ENCODE results near the gene LMX1B.

Gene LMX1B

DNA sequence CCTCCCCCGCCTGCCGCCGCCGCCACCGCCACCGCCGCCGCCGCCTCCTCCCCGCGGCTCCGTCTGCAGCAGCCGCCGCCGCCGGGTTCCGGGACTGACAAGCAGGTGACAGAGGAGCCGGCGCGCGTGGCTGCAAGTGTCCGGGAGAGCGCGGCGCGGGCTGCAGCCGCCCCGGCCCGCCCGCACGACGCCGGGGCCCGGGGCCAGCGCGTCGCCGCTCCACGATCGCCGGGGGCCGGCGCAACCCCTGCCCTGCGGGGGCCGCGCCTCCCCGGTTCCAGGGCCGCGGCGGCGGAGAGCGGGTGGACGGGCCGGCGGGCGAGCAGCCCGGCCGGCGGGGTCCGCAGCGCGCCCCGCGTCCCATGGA, 343 bp downstream of the LMX1B start:
- Histone ChIP-seq H3K27me3 (ENCODE audit: low read length) (no peaks in the 10 kb centered on the region), H3K4me2 (ENCODE audit: low read depth, low read length, poor library complexity, severe bottlenecking) (no peak overlapping the region), H4K20me1 (ENCODE audit: low read depth, low read length) (no peaks in the 10 kb centered on the region)

DNA sequence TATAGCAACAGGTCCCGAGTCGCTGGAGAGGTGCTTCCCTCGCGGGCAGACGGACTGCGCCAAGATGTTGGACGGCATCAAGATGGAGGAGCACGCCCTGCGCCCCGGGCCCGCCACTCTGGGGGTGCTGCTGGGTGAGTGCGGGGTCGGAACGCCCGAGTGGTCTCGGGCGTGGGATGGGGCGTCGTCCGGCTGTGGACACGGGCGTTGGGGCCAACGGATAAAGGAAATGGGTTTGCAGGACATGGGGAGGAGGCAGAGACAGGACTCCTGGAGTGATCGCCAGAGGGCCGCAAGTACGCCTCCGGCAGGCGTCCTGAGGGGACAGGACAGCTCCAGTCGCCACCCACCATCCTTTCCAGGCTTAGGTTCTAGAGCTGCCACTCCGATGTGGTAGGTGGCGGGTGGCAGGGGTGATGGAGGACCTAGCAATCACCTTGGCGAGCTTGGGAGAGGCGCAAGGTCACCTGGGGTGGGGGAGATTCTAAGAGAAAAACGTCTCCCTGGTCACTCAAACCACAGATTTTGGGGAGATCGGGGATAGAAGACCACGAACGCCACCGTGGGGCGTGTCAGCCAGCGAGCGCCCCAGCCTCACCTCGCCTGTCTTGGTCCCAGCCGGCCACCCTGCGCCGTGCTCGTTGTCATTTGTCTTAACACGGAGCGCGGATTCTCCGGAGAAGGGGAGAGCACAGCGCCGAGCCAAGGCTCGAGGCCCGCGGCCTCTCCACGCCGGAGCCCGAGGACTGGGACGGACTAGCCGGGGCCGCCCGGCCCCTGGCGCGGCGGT, 922 bp downstream of the LMX1B start:
- no peak overlapping the region for H3K4me3 ChIP-seq (ENCODE audit: insufficient read depth, low read length, poor library complexity, severe bottlenecking)
- no peaks in the 10 kb centered on the region for H3F3A ChIP-seq (ENCODE audit: insufficient read depth)
- H3K27ac ChIP-seq (ENCODE audit: low read depth, low read length) = no peak overlapping the region
- H3K4me2 ChIP-seq (ENCODE audit: low read depth, low read length, poor library complexity, severe bottlenecking) = no peak overlapping the region
- no peaks in the 10 kb centered on the region for H3K27me3 ChIP-seq (ENCODE audit: low read length)
- no peaks in the 10 kb centered on the region for H4K20me1 ChIP-seq (ENCODE audit: low read depth, low read length)
- no peaks in the 10 kb centered on the region for H3K36me3 ChIP-seq (ENCODE audit: low read length)
- H3K9me2 ChIP-seq (replicated peaks; ENCODE audit: insufficient read depth, low read length) = no peaks in the 10 kb centered on the region
- TF ChIP-seq EZH2phosphoT487 (conservative IDR thresholded peaks at IDR 0.05; ENCODE audit: low read length) = no peak
- TF ChIP-seq, protein P1, sequence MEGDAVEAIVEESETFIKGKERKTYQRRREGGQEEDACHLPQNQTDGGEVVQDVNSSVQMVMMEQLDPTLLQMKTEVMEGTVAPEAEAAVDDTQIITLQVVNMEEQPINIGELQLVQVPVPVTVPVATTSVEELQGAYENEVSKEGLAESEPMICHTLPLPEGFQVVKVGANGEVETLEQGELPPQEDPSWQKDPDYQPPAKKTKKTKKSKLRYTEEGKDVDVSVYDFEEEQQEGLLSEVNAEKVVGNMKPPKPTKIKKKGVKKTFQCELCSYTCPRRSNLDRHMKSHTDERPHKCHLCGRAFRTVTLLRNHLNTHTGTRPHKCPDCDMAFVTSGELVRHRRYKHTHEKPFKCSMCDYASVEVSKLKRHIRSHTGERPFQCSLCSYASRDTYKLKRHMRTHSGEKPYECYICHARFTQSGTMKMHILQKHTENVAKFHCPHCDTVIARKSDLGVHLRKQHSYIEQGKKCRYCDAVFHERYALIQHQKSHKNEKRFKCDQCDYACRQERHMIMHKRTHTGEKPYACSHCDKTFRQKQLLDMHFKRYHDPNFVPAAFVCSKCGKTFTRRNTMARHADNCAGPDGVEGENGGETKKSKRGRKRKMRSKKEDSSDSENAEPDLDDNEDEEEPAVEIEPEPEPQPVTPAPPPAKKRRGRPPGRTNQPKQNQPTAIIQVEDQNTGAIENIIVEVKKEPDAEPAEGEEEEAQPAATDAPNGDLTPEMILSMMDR (IDR thresholded peaks at IDR 0.05; ENCODE audit: insufficient read depth, low read length, poor library complexity, severe bottlenecking) = no peak
- H3K79me2 ChIP-seq (ENCODE audit: insufficient read depth, low read length) = no peaks in the 10 kb centered on the region
- H3K9me3 ChIP-seq (ENCODE audit: insufficient read depth, low read length) = no peaks in the 10 kb centered on the region
- H2AFZ ChIP-seq (ENCODE audit: low read depth, low read length, severe bottlenecking) = no peak overlapping the region
- H3K9ac ChIP-seq (ENCODE audit: low read length) = no peak overlapping the region

More for the DNA sequence above, 343 bp downstream of the LMX1B start:
- Histone ChIP-seq H3K27ac (ENCODE audit: low read depth, low read length) (no peak overlapping the region), H3K36me3 (ENCODE audit: low read length) (no peaks in the 10 kb centered on the region), H3K9me3 (ENCODE audit: insufficient read depth, low read length) (no peaks in the 10 kb centered on the region), H3K9ac (ENCODE audit: low read length) (no peak overlapping the region), H3F3A (ENCODE audit: insufficient read depth) (no peaks in the 10 kb centered on the region), H2AFZ (ENCODE audit: low read depth, low read length, severe bottlenecking) (no peak overlapping the region), H3K4me3 (ENCODE audit: insufficient read depth, low read length, poor library complexity, severe bottlenecking) (no peak overlapping the region), H3K9me2 (replicated peaks; ENCODE audit: insufficient read depth, low read length) (no peaks in the 10 kb centered on the region), H3K79me2 (ENCODE audit: insufficient read depth, low read length) (no peaks in the 10 kb centered on the region)
- no peak for TF ChIP-seq EZH2phosphoT487 (conservative IDR thresholded peaks at IDR 0.05; ENCODE audit: low read length)
- TF ChIP-seq, protein P1 (IDR thresholded peaks at IDR 0.05; ENCODE audit: insufficient read depth, low read length, poor library complexity, severe bottlenecking) = no peak

DNA sequence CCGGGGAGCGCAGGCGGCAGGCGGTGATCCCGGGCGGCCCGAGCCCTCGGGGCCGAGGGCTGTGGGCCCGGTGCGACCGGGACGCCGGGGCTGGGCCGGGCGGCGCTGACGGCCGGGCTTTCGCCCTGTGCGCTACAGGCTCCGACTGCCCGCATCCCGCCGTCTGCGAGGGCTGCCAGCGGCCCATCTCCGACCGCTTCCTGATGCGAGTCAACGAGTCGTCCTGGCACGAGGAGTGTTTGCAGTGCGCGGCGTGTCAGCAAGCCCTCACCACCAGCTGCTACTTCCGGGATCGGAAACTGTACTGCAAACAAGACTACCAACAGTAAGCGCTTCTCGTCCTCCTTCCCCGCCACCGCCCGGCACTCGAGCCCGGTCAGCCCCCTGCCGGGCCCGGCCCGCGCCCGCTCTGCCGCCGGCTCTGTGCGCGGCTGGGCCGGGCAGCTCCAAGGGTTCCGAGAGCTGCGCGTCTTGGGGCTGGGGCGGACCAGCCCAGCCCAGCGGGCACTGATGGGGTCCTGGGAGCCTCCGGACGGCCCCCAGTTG, 1.6 kb downstream of the LMX1B start:
- H2AFZ ChIP-seq (ENCODE audit: low read depth, low read length, severe bottlenecking) = no peak overlapping the region
- H3F3A ChIP-seq (ENCODE audit: insufficient read depth) = no peaks in the 10 kb centered on the region
- no peaks in the 10 kb centered on the region for H3K9me2 ChIP-seq (replicated peaks; ENCODE audit: insufficient read depth, low read length)
- H3K36me3 ChIP-seq (ENCODE audit: low read length) = no peaks in the 10 kb centered on the region
- TF ChIP-seq, protein P1 (IDR thresholded peaks at IDR 0.05; ENCODE audit: insufficient read depth, low read length, poor library complexity, severe bottlenecking) = no peak
- TF ChIP-seq EZH2phosphoT487 (conservative IDR thresholded peaks at IDR 0.05; ENCODE audit: low read length) = no peak
- H3K9ac ChIP-seq (ENCODE audit: low read length) = no peak overlapping the region
- no peaks in the 10 kb centered on the region for H3K79me2 ChIP-seq (ENCODE audit: insufficient read depth, low read length)
- H4K20me1 ChIP-seq (ENCODE audit: low read depth, low read length) = no peaks in the 10 kb centered on the region
- H3K4me3 ChIP-seq (ENCODE audit: insufficient read depth, low read length, poor library complexity, severe bottlenecking) = no peak overlapping the region
- H3K9me3 ChIP-seq (ENCODE audit: insufficient read depth, low read length) = no peaks in the 10 kb centered on the region
- no peak overlapping the region for H3K4me2 ChIP-seq (ENCODE audit: low read depth, low read length, poor library complexity, severe bottlenecking)
- no peak overlapping the region for H3K27ac ChIP-seq (ENCODE audit: low read depth, low read length)
- no peaks in the 10 kb centered on the region for H3K27me3 ChIP-seq (ENCODE audit: low read length)

Data from SU-DHL-6 (cell line).